Activated T-helper 9 cell treated with anti-CD3 and anti-CD28 coated beads, Interleukin-2, amount 50 U/mL, for 16 hours (primary cell): ENCODE data around the gene ATP5F1E.
"Not testable (repeated sequence)": the region's sequence is repeated elsewhere in the genome, so short reads cannot be mapped to it uniquely, and the experiment has no call there.

Source experiments
- DNase-seq: peaks from one replicate; pipeline ENCODE4 v3.0.0-alpha.2; 2020; ENCODE audit warnings: low read depth

ATP5F1E gene

GRCh38 chr20:59042796-59043631 lies 10.9 kb upstream of the ATP5F1E start:
- peak; percentile 94 for DNase-seq

GRCh38 chr20:59042151-59042795 lies 10.1 kb upstream of the ATP5F1E start, which contains the start of gene PRELID3B:
Gene PRELID3B, minus strand, starts transcription at chr20:59042786. Its CDS starts 56 bp downstream, at chr20:59042730.
- DNase-seq, result no peak

GRCh38 chr20:59041487-59041886 lies 9.4 kb upstream of the ATP5F1E start:
- not testable (repeated sequence) for DNase-seq

- no peak for DNase-seq
These were observed 8.5 kb upstream of the ATP5F1E start for GRCh38 chr20:59040667-59041066.

GRCh38 chr20:59039233-59039632 lies 7.1 kb upstream of the ATP5F1E start:
- DNase-seq, result no peak

GRCh38 chr20:59037386-59037785 lies 5.3 kb upstream of the ATP5F1E start:
- no peak for DNase-seq

- no peak for DNase-seq
These were observed 3.2 kb upstream of the ATP5F1E start for GRCh38 chr20:59035381-59035780.

- DNase-seq, result no peak
These were observed 1.6 kb upstream of the ATP5F1E start for GRCh38 chr20:59033616-59034165.

GRCh38 chr20:59033093-59033492 lies 958 bp upstream of the ATP5F1E start:
- DNase-seq, result no peak

GRCh38 chr20:59032713-59033059 lies 551 bp upstream of the ATP5F1E start:
- DNase-seq, result no peak

GRCh38 chr20:59031564-59032022 lies 542 bp downstream of the ATP5F1E start:
- no peak for DNase-seq

- no peak for DNase-seq
These were observed 1.1 kb downstream of the ATP5F1E start for GRCh38 chr20:59030911-59031563.

GRCh38 chr20:59028812-59029211 lies 3.3 kb downstream of the ATP5F1E start:
- no peak for DNase-seq

GRCh38 chr20:59027741-59028320 lies 4.3 kb downstream of the ATP5F1E start:
- DNase-seq, result no peak

- no peak for DNase-seq
These were observed 5.0 kb downstream of the ATP5F1E start for GRCh38 chr20:59026904-59027740.

GRCh38 chr20:59025511-59025910 lies 6.6 kb downstream of the ATP5F1E start:
- no peak for DNase-seq

- no peak for DNase-seq
These were observed 7.0 kb downstream of the ATP5F1E start for GRCh38 chr20:59025086-59025485.

GRCh38 chr20:59024111-59024530 lies 8.0 kb downstream of the ATP5F1E start:
- no peak for DNase-seq

GRCh38 chr20:59023616-59024015 lies 8.5 kb downstream of the ATP5F1E start:
- DNase-seq, result no peak

- DNase-seq, result no peak
These were observed 9.4 kb downstream of the ATP5F1E start for GRCh38 chr20:59022754-59023153.

- DNase-seq, result no peak
These were observed 11.1 kb downstream of the ATP5F1E start for GRCh38 chr20:59020938-59021551.
